ENCODE measurements around the gene ASNSD1. TPM values are rescaled to one million over a fixed set of nuclear protein-coding genes. Genes with fewer than 3 reads are reported as not detected.

Gene ASNSD1
- total and polyA plus RNA-seq, 2 experiments from 2014 or later: 38.4 to 49.7 TPM

DNA sequence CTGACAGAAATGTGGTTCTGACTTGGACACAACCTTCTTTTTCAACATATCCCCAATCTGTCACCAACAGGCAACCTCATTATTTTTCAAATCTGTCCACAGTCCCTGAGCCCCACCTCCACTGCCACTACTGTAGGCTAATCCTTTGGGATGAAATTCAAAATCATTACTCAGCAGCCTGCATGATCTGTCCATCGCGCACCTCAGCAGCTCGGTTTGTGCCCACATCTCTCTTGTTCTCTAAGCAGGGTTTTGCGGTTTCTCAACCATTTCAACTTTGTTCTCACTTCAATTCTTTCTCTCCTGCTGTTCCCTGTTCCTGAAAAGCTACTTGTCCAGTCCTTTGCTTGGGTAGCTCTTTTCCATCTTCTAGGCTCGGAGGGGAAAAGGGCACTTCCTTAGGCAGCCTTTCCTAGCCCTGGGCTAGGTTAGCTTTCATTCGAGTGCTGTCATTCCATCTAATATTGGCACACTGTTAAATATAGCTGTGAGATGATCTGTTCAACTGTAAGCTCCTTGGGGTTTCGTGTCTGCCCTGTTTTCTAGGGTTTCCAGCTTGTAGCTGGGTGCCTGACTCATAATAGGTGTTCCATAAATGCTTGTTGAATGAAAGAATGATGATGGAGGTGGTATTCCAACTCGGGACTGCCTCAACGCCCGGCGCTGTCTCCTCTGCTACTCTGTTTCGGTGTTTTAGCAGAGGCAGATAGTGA, 12.6 kb downstream of the ASNSD1 start:
- H3K4me3 Mint-ChIP-seq: peak overlapping the region; percentile 66
- TF ChIP-seq, protein P1, sequence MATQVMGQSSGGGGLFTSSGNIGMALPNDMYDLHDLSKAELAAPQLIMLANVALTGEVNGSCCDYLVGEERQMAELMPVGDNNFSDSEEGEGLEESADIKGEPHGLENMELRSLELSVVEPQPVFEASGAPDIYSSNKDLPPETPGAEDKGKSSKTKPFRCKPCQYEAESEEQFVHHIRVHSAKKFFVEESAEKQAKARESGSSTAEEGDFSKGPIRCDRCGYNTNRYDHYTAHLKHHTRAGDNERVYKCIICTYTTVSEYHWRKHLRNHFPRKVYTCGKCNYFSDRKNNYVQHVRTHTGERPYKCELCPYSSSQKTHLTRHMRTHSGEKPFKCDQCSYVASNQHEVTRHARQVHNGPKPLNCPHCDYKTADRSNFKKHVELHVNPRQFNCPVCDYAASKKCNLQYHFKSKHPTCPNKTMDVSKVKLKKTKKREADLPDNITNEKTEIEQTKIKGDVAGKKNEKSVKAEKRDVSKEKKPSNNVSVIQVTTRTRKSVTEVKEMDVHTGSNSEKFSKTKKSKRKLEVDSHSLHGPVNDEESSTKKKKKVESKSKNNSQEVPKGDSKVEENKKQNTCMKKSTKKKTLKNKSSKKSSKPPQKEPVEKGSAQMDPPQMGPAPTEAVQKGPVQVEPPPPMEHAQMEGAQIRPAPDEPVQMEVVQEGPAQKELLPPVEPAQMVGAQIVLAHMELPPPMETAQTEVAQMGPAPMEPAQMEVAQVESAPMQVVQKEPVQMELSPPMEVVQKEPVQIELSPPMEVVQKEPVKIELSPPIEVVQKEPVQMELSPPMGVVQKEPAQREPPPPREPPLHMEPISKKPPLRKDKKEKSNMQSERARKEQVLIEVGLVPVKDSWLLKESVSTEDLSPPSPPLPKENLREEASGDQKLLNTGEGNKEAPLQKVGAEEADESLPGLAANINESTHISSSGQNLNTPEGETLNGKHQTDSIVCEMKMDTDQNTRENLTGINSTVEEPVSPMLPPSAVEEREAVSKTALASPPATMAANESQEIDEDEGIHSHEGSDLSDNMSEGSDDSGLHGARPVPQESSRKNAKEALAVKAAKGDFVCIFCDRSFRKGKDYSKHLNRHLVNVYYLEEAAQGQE (IDR thresholded peaks at IDR 0.05; ENCODE audit: unreplicated experiment): no peak
- TF ChIP-seq ETS1 (IDR thresholded peaks at IDR 0.05): no peak
- no peak for TF ChIP-seq POLR2AphosphoS5 (IDR thresholded peaks at IDR 0.05; ENCODE audit: low read depth)
- TF ChIP-seq CREB1 (CRISPR knock-in tag; IDR thresholded peaks at IDR 0.05; ENCODE audit: low read depth): no peak
- no peak for TF ChIP-seq STAT1 (IDR thresholded peaks at IDR 0.05; ENCODE audit: unreplicated experiment)
- peaks cover 13% of the 10 kb centered on the region for H3K4me1 Mint-ChIP-seq
- H3K9me3 Mint-ChIP-seq: peaks cover 8% of the 10 kb centered on the region; the same call in 2 of the 3 replicates
- peak overlapping the region; percentile 94 for H2AFZ ChIP-seq
- 0 out of 2 replicates have a peak, but pooled peaks cover 4% of the 10 kb centered on the region for H3K79me2 ChIP-seq (replicated peaks; ENCODE audit: insufficient read depth)
- peaks cover 4% of the 10 kb centered on the region; the same call in 1 of the 2 replicates for H3F3A ChIP-seq (replicated peaks; ENCODE audit: low read depth)
- H3K4me3 ChIP-seq: peak overlapping the region; percentile 91
- peak overlapping the region; percentile 89 for H3K4me2 ChIP-seq
- DNase-seq (ENCODE audit: low spot score): no peak
- H3K36me3 ChIP-seq (ENCODE audit: insufficient read depth): peaks cover 7% of the 10 kb centered on the region; the same call in 1 of the 2 replicates
- H4K20me1 ChIP-seq (replicated peaks; ENCODE audit: insufficient read depth): no peaks in the 10 kb centered on the region; the same call in 1 of the 2 replicates
- H3K27ac ChIP-seq (ENCODE audit: low read depth): no peak overlapping the region
- H3K27me3 Mint-ChIP-seq (ENCODE audit: insufficient read depth, low read depth, poor library complexity): peaks cover 3% of the 10 kb centered on the region
- no peak overlapping the region for H3K27ac Mint-ChIP-seq
- peaks cover 32% of the 10 kb centered on the region for H3K36me3 Mint-ChIP-seq (ENCODE audit: low read depth)
- ATAC-seq: no peak
- 0 out of 2 replicates have a peak, but pooled peaks cover 4% of the 10 kb centered on the region for H3K9me2 ChIP-seq (ENCODE audit: insufficient read depth)
- peaks cover 4% of the 10 kb centered on the region for H3K4me1 ChIP-seq (ENCODE audit: insufficient read depth)
- peaks cover 9% of the 10 kb centered on the region for H3K27me3 ChIP-seq (ENCODE audit: insufficient read depth)

- 0 out of 2 replicates have a peak, but pooled peaks cover 4% of the 10 kb centered on the region for H3K9me2 ChIP-seq (ENCODE audit: insufficient read depth)
- H3F3A ChIP-seq (replicated peaks; ENCODE audit: low read depth): peaks cover 4% of the 10 kb centered on the region; the same call in 1 of the 2 replicates
- H2AFZ ChIP-seq: peak within 1 kb of the TSS; percentile 100
- no peaks in the 10 kb centered on the region; the same call in 1 of the 2 replicates for H4K20me1 ChIP-seq (replicated peaks; ENCODE audit: insufficient read depth)
- H3K4me1 ChIP-seq (ENCODE audit: insufficient read depth): peaks cover 4% of the 10 kb centered on the region
- H3K27me3 Mint-ChIP-seq (ENCODE audit: insufficient read depth, low read depth, poor library complexity): peaks cover 3% of the 10 kb centered on the region
- H3K79me2 ChIP-seq (replicated peaks; ENCODE audit: insufficient read depth): 0 out of 2 replicates have a peak, but pooled peaks cover 4% of the 10 kb centered on the region
- peaks cover 9% of the 10 kb centered on the region for H3K27me3 ChIP-seq (ENCODE audit: insufficient read depth)
- H3K27ac Mint-ChIP-seq: peak within 1 kb of the TSS; percentile 95
- peaks cover 8% of the 10 kb centered on the region; the same call in 2 of the 3 replicates for H3K9me3 Mint-ChIP-seq
- peak within 1 kb of the TSS; percentile 68 for H3K27ac ChIP-seq (ENCODE audit: low read depth)
- peak; percentile 94 for DNase-seq (ENCODE audit: low spot score)
- peak within 1 kb of the TSS; percentile 89 for H3K4me2 ChIP-seq
- H3K4me1 Mint-ChIP-seq: peaks cover 13% of the 10 kb centered on the region
- H3K4me3 ChIP-seq: peak within 1 kb of the TSS; percentile 91
- peak within 1 kb of the TSS; percentile 92 for H3K4me3 Mint-ChIP-seq
- peak; percentile 99 for ATAC-seq
- no peaks in the 10 kb centered on the region; the same call in 1 of the 2 replicates for H3K36me3 ChIP-seq (ENCODE audit: insufficient read depth)
- peaks cover 26% of the 10 kb centered on the region for H3K36me3 Mint-ChIP-seq (ENCODE audit: low read depth)
- TF ChIP-seq CREB1 (CRISPR knock-in tag; IDR thresholded peaks at IDR 0.05; ENCODE audit: low read depth): 0 out of 2 replicates have a peak, but pooled peaks have one; percentile 37
- TF ChIP-seq ETS1 (IDR thresholded peaks at IDR 0.05): no peak
Observed at GRCh38 chr2:189674374-189675112, 13.3 kb downstream of the ASNSD1 start, which contains the start of gene ANKAR. ANKAR (plus strand) TSS chr2:189674670; CDS start chr2:189676491, 1,821 bp downstream.

Measured in GM23338 (cell line).